ENCODE results near the gene TPCN1.

DNA sequence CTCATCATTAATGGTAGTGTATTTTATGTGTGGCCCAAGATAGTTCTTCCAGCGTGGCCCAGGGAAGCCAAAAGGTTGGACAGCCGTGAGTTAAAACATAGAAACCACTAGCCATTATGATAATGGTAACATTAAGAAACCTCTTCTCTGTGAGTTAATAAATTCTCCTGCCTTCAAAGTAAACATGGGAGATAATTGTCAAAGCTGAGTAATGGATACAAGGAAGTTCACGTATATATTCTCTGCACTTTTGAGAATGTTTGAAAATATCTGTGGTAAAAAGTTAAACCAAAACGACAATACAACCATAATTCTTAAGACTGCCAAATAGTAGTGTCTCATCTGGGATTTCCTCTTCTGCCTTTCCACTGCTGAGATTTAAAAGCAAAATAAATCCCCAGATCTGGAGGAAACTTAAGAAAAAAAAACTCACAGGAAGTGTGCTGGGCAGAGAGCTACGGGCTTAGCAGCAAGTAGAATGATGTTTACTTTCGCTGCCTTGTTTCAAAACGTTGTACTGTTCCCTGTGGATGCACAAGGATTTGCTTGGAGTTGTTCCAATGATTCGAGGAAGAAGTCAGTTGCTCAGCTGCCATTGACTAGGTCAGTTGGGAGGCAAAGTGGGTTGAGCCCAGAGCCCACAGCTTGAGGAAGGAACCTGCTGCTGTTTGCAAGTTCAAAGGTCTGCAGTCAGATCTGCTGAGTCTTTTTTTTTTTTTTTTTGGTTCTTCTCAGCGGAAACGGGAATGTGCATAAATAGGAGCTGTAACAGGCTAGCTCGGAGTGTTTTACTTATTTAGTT lies 1.7 kb downstream of the TPCN1 start:
- TF ChIP-seq, protein P1, sequence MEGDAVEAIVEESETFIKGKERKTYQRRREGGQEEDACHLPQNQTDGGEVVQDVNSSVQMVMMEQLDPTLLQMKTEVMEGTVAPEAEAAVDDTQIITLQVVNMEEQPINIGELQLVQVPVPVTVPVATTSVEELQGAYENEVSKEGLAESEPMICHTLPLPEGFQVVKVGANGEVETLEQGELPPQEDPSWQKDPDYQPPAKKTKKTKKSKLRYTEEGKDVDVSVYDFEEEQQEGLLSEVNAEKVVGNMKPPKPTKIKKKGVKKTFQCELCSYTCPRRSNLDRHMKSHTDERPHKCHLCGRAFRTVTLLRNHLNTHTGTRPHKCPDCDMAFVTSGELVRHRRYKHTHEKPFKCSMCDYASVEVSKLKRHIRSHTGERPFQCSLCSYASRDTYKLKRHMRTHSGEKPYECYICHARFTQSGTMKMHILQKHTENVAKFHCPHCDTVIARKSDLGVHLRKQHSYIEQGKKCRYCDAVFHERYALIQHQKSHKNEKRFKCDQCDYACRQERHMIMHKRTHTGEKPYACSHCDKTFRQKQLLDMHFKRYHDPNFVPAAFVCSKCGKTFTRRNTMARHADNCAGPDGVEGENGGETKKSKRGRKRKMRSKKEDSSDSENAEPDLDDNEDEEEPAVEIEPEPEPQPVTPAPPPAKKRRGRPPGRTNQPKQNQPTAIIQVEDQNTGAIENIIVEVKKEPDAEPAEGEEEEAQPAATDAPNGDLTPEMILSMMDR (IDR thresholded peaks at IDR 0.05): no peak
- no peak for TF ChIP-seq POLR2A (IDR thresholded peaks at IDR 0.05)
